Pancreas (tissue), 10 donors: ENCODE results near the gene VSIR. TPM values are rescaled to one million over a fixed set of nuclear protein-coding genes. Genes with fewer than 3 reads are reported as not detected.

Experiments used
- ATAC-seq, 4 donors: fragments of 200-7000 bp; cut with Tn5 transposase; one replicate each; pipeline versions ENCODE4 v1.8.0 to v1.9.1; 2020; ENCODE audit warnings: mild to moderate bottlenecking in 4 of 4, moderate library complexity in 4 of 4
- DNase-seq, 6 donors: peaks; one replicate each; pipeline ENCODE4 v3.0.0-alpha.2; 2020
- FAIRE-seq: peaks from 2 replicates; lab custom pipeline; 2012; peaks lifted over from hg19 to GRCh38; lab: Jason Lieb, UNC
- H3K27ac ChIP-seq, 4 donors: fragments of 200-600 bp; sonication (generic); 1 replicate in 3 of 4; 2 replicates in 1 of 4; pipeline versions ENCODE4 v1.5.0 to v1.8.0; 2020
- H3K27me3 ChIP-seq, 4 donors: fragments of 200-600 bp; one replicate each; pipeline ENCODE4 v1.8.0; 2021
- H3K36me3 ChIP-seq, 3 donors: fragments of 200-600 bp; sonication (generic) in 1 of 3; one replicate each; pipeline versions ENCODE4 v1.5.0 to v1.8.0; 2020 to 2021
- H3K4me1 ChIP-seq, 3 donors: fragments of 200-600 bp; one replicate each; pipeline ENCODE4 v1.8.0; 2021
- H3K4me3 ChIP-seq, 4 donors: fragments of 200-600 bp; sonication (generic) in 2 of 4; one replicate each; pipeline versions ENCODE4 v1.5.0 to v1.8.0; 2020 to 2021
- H3K9me3 ChIP-seq, 4 donors: fragments of 200-600 bp; one replicate each; pipeline ENCODE4 v1.8.0; 2021
- CTCF ChIP-seq, 4 donors: fragments of 200-600 bp; sonication (generic) in 3 of 4; IDR thresholded peaks; one replicate each; pipeline versions ENCODE4 v1.5.0 to v1.8.0; 2021; ENCODE audit warnings: antibody characterized with exemption in 4 of 4
- WGBS, 2 donors: extraction: QIAGEN DNeasy Blood & Tissue Kit; methylation state at CpG; one replicate each; pipeline ENCODE4 v1.1.7; 2013; 5-methylcytosine and 5-hydroxymethylcytosine counted together
- intact Hi-C, 3 donors: fragments of 100-400 bp; cut with DNase I; formaldehyde crosslinking; loops; one replicate each; pipeline versions ENCODE4 v1.11.1 to v1.14.2; 2022
- polyA plus RNA-seq, 2 donors: library from polyadenylated mRNA; stranded (reverse); fragments of 200-250 nt; gene quantifications; one replicate each; pipeline ENCODE4 v1.2.3, GENCODE V29; 2013
- total RNA-seq, 6 donors: library from RNA; stranded (reverse); fragmentation: NEBNext Ultra II Directional in 4 of 6; extraction: Animal tissue kit (Norgen Biotek cat#: 25700) in 4 of 6; gene quantifications; one replicate each; pipeline versions ENCODE4 v1.2.1 to v1.2.4, GENCODE V29; 2021 to 2023
- donor health status: healthy with polysubstance abuse.
- donor health status: DM: no; HTN: no; CAD: no; lungs with moderate emphysema.
- donor health status: DM: no; HTN: no; CAD: no.
- donor health status: control.
- donor health status: control.
- donor health status: Bipolar disorder and iron deficiency.
- donor health status: DM: yes; HTN: yes; CAD: no.
- donor health status: DM: no; HTN: no; CAD: no.
- donor health status: DM: no; HTN: no; CAD: no.
- donor health status: DM: yes; HTN: yes; CAD: no.

VSIR gene
- total and polyA plus RNA-seq, 8 donors, result 3.7 to 27.6 (median 9.3) TPM

GRCh38 chr10:71780156-71780555 lies 6.8 kb upstream of the VSIR start:
- no peak for TF ChIP-seq CTCF (IDR thresholded peaks at IDR 0.05)

GRCh38 chr10:71779641-71780040 lies 6.3 kb upstream of the VSIR start:
- DNase-seq (no peak), ATAC-seq (no peak), FAIRE-seq (no peak)
- H3K9me3 ChIP-seq, result no peaks in the 10 kb centered on the region
- intact Hi-C loops, result no loop called here
- no peaks in the 10 kb centered on the region for H3K36me3 ChIP-seq
- WGBS, 2 donors, result 79 to 86% methylated on average over 6 of the region's 6 CpGs
- H3K27ac ChIP-seq, result no peak overlapping the region
- no peaks in the 10 kb centered on the region for H3K27me3 ChIP-seq
- TF ChIP-seq CTCF (IDR thresholded peaks at IDR 0.05), result no peak
- no peak overlapping the region for H3K4me3 ChIP-seq
- H3K4me1 ChIP-seq, result no peaks in the 10 kb centered on the region

More at GRCh38 chr10:71780156-71780555, 6.8 kb upstream of the VSIR start:
- Histone ChIP-seq H3K27me3 (no peaks in the 10 kb centered on the region), H3K27ac (no peak overlapping the region), H3K36me3 (no peaks in the 10 kb centered on the region), H3K4me1 (no peaks in the 10 kb centered on the region), H3K4me3 (no peak overlapping the region), H3K9me3 (no peaks in the 10 kb centered on the region)
- FAIRE-seq, result no peak
- DNase-seq, result no peak
- ATAC-seq, result no peak
- intact Hi-C loops, result no loop called here
- WGBS, 2 donors, result 80 to 90% methylated on average over 7 of the region's 7 CpGs

- intact Hi-C loops, result no loop called here
- DNase-seq, result peak in 2 of 6 donors; percentile 30 to 35
Measured at GRCh38 chr10:71778071-71778825, 4.9 kb upstream of the VSIR start.

GRCh38 chr10:71777213-71777985 lies 4.1 kb upstream of the VSIR start:
- DNase-seq (peak in 2 of 6 donors; percentile 25 to 34), FAIRE-seq (no peak), ATAC-seq (no peak)
- no peaks in the 10 kb centered on the region for H3K4me1 ChIP-seq
- TF ChIP-seq CTCF (IDR thresholded peaks at IDR 0.05), result no peak
- no peaks in the 10 kb centered on the region for H3K9me3 ChIP-seq
- H3K4me3 ChIP-seq, result no peak overlapping the region
- intact Hi-C loops, result no loop called here
- WGBS, 2 donors, result 91 to 94% methylated on average over 17 of the region's 17 CpGs
- H3K27ac ChIP-seq, result no peak overlapping the region
- no peaks in the 10 kb centered on the region for H3K36me3 ChIP-seq
- no peaks in the 10 kb centered on the region for H3K27me3 ChIP-seq

More at GRCh38 chr10:71778071-71778825, 4.9 kb upstream of the VSIR start:
- H3K4me1 ChIP-seq, result no peaks in the 10 kb centered on the region
- ATAC-seq (no peak), FAIRE-seq (no peak)
- no peak for TF ChIP-seq CTCF (IDR thresholded peaks at IDR 0.05)
- no peak overlapping the region for H3K27ac ChIP-seq
- H3K27me3 ChIP-seq, result no peaks in the 10 kb centered on the region
- no peak overlapping the region for H3K4me3 ChIP-seq
- H3K36me3 ChIP-seq, result no peaks in the 10 kb centered on the region
- WGBS, 2 donors, result 68 to 89% methylated on average over 11 of the region's 11 CpGs
- no peaks in the 10 kb centered on the region for H3K9me3 ChIP-seq
